GM12878 (cell line): ENCODE data around the gene SLC6A17. TPM values are rescaled to one million over a fixed set of nuclear protein-coding genes. Genes with fewer than 3 reads are reported as not detected.

Source experiments
- BHLHE40 ChIP-seq, 2 experiments: fragments of 450-650 bp in 1 of 2; IDR thresholded peaks; 2 replicates each; pipeline ENCODE4 v1.6.1; 2011 to 2017; ENCODE audit warnings: low read depth in 2 of 2, borderline replicate concordance in 1 of 2, improper control_type of control experiment in 1 of 2, low read length in 1 of 2, mild to moderate bottlenecking in 1 of 2
- CREM ChIP-seq: IDR thresholded peaks from 2 replicates; pipeline ENCODE4 v1.6.1; 2014; ENCODE audit warnings: antibody characterized with exemption, low read depth
- CUX1 ChIP-seq: IDR thresholded peaks from 2 replicates; pipeline ENCODE4 v1.6.1; 2012; ENCODE audit warnings: improper control_type of control experiment, low read depth, low read length; ENCODE audit not compliant: insufficient replicate concordance
- ELK1 ChIP-seq: IDR thresholded peaks from 2 replicates; pipeline ENCODE4 v1.6.1; 2012; ENCODE audit warnings: low read depth, low read length, improper control_type of control experiment
- HCFC1 ChIP-seq: fragments of 150-350 bp; IDR thresholded peaks from 2 replicates; pipeline ENCODE4 v1.6.1; 2014; ENCODE audit warnings: low read length
- IRF3 ChIP-seq: fragments of 450-650 bp; IDR thresholded peaks from 2 replicates; pipeline ENCODE4 v1.6.1; 2014; ENCODE audit warnings: mild to moderate bottlenecking
- IRF4 ChIP-seq: IDR thresholded peaks from 2 replicates; pipeline ENCODE4 v1.6.1; 2011; ENCODE audit warnings: low read depth, low read length
- MXI1 ChIP-seq: fragments of 150-350 bp; IDR thresholded peaks from 2 replicates; pipeline ENCODE4 v1.6.1; 2011; ENCODE audit warnings: low read depth, mild to moderate bottlenecking, inconsistent platforms, low read length, improper control_type of control experiment
- NR2F1 ChIP-seq: fragments of 450-650 bp; conservative IDR thresholded peaks from 2 replicates; pipeline ENCODE4 v1.6.1; 2017; ENCODE audit warnings: mild to moderate bottlenecking
- PAX5 ChIP-seq: IDR thresholded peaks from 2 replicates; pipeline ENCODE4 v1.6.1; 2011; ENCODE audit warnings: low read depth, low read length, borderline replicate concordance
- RB1 ChIP-seq: fragments of 450-650 bp; formaldehyde crosslinking; IDR thresholded peaks from 2 replicates; pipeline ENCODE4 v1.6.1; 2017; ENCODE audit warnings: mild to moderate bottlenecking, borderline replicate concordance
- RELA ChIP-seq: fragments of 450-650 bp; IDR thresholded peaks from 2 replicates; pipeline ENCODE4 v1.8.0; 2014; ENCODE audit warnings: borderline replicate concordance; ENCODE audit not compliant: partially characterized antibody
- SMAD5 ChIP-seq: IDR thresholded peaks from 2 replicates; pipeline ENCODE4 v1.6.1; 2016; ENCODE audit warnings: antibody characterized with exemption, low read depth
- SMARCA5 ChIP-seq: fragments of 450-650 bp; IDR thresholded peaks from 2 replicates; pipeline ENCODE4 v1.6.1; 2017; ENCODE audit warnings: mild to moderate bottlenecking
- SMC3 ChIP-seq: IDR thresholded peaks from 2 replicates; pipeline ENCODE4 v1.6.1; 2011; ENCODE audit warnings: low read length, improper control_type of control experiment, borderline replicate concordance
- YBX1 ChIP-seq: fragments of 450-650 bp; IDR thresholded peaks from 2 replicates; pipeline ENCODE4 v1.6.1; 2016; ENCODE audit warnings: antibody characterized with exemption
- polyA plus RNA-seq, 11 experiments: library from polyadenylated mRNA; depleted of rRNA in 4 of 11; unstranded in 6 of 11; stranded (reverse) in 5 of 11; fragments of >200 nt; fragmentation: Nextera tagmentation in 4 of 11; fragmentation: Illumina TruSeq in 1 of 11; extraction: Ambion mirVana in 4 of 11; extraction: Trizol in 1 of 11; gene quantifications; 1 replicate in 1 of 11; 2 replicates in 10 of 11; pipeline versions ENCODE4 v1.2.1 to v1.2.3, GENCODE V29; 2011 to 2016; ENCODE audit warnings: inconsistent platforms in 2 of 11, missing spikeins in 2 of 11, low read depth in 1 of 11
- total RNA-seq, 4 experiments: library from RNA; depleted of rRNA in 3 of 4; stranded (reverse); fragments of >200 nt in 3 of 4; fragmentation: Illumina TruSeq in 1 of 4; extraction: Trizol in 1 of 4; gene quantifications; 2 replicates each; pipeline versions ENCODE4 v1.2.1 to v1.2.3, GENCODE V29; 2013 to 2021

Gene SLC6A17
- total and polyA plus RNA-seq, 10 of the 15 experiments (the other 5 are each of a cell fraction or from before 2014, with no cell fraction given), result not detected

GRCh38 chr1:110207831-110208230, 57.5 kb downstream of the SLC6A17 start (continued):
- TF ChIP-seq CUX1 (no peak), MXI1 (no peak), IRF4 (0 out of 2 replicates have a peak, but pooled peaks have one; percentile 27), SMAD5 (no peak), NR2F1 (no peak), HCFC1 (no peak), PAX5 (0 out of 2 replicates have a peak, but pooled peaks have one; percentile 25), YBX1 (no peak), RELA (peak; percentile 73), BHLHE40 (IDR thresholded peaks at IDR 0.05; ENCODE audit: borderline replicate concordance in 1 of 2, low read depth in 2 of 2, low read length in 1 of 2) (no peak), SMARCA5 (0 out of 2 replicates have a peak, but pooled peaks have one; percentile 61), IRF3 (no peak), RB1 (peak; percentile 56; the same call in 1 of the 2 replicates), ELK1 (no peak), CREM (no peak), SMC3 (peak; percentile 97)
